K562 (cell line): ENCODE data around the gene MAN1A1. TPM values are rescaled to one million over a fixed set of nuclear protein-coding genes. Genes with fewer than 3 reads are reported as not detected.

Experiments
- GTF2F1 ChIP-seq: IDR thresholded peaks from 2 replicates; pipeline ENCODE4 v1.6.1; 2011; ENCODE audit warnings: low read depth, low read length, improper control_type of control experiment
- HDGF ChIP-seq: fragments of 450-650 bp; IDR thresholded peaks from 2 replicates; pipeline ENCODE4 v1.6.1; 2016
- KDM4B ChIP-seq, 2 experiments: fragments of 450-650 bp in 1 of 2; sonication (generic) in 1 of 2; IDR thresholded peaks; 2 replicates each; pipeline ENCODE4 v1.6.1; 2016 to 2017; ENCODE audit warnings: borderline replicate concordance in 2 of 2, antibody characterized with exemption in 1 of 2, low read depth in 1 of 2, mild to moderate bottlenecking in 1 of 2
- ZBTB11 ChIP-seq, 3 experiments: fragments of 200-800 bp in 1 of 3; fragments of 250-450 bp in 1 of 3; fragments of 450-650 bp in 1 of 3; sonication (Bioruptor Pico) in 1 of 3; sonication (Bioruptor generic) in 1 of 3; formaldehyde crosslinking in 1 of 3; IDR thresholded peaks; 2 replicates each; pipeline versions ENCODE4 v1.6.1 to v1.8.0; 2016 to 2022; ENCODE audit warnings: mild to moderate bottlenecking in 2 of 3, missing genetic modification characterization in 2 of 3, missing compliant biosample characterization in 1 of 3, moderate library complexity in 1 of 3
- ZNF518B ChIP-seq: fragments of 250-450 bp; sonication (Bioruptor Pico); IDR thresholded peaks from 2 replicates; pipeline ENCODE4 v1.5.0; 2021; ENCODE audit warnings: mild to moderate bottlenecking, moderate library complexity
- polyA plus RNA-seq, 8 experiments: library from polyadenylated mRNA; depleted of rRNA in 4 of 8; stranded (reverse) in 5 of 8; unstranded in 3 of 8; fragments of >200 nt; fragmentation: Nextera tagmentation in 2 of 8; fragmentation: Illumina TruSeq in 1 of 8; extraction: Ambion mirVana in 2 of 8; extraction: Trizol in 1 of 8; gene quantifications; 2 replicates each; pipeline versions ENCODE4 v1.2.1 to v1.2.3, GENCODE V29; 2011 to 2014; ENCODE audit warnings: inconsistent platforms in 1 of 8, missing spikeins in 1 of 8
- total RNA-seq, 7 experiments: library from RNA; depleted of rRNA in 6 of 7; stranded (reverse); fragments of >200 nt in 6 of 7; fragmentation: Illumina TruSeq in 2 of 7; extraction: Trizol in 2 of 7; gene quantifications; 2 replicates each; pipeline versions ENCODE4 v1.2.1 to v1.2.3, GENCODE V29; 2011 to 2021; ENCODE audit warnings: low replicate concordance in 1 of 7

Gene MAN1A1
- total and polyA plus RNA-seq, 9 of the 15 experiments (the other 6 are each of a cell fraction or from before 2014, with no cell fraction given): 24.5 to 78.4 (median 59.7) TPM

GRCh38 chr6:119133400-119133799, 216.2 kb downstream of the MAN1A1 start (continued):
- TF ChIP-seq ZBTB11 (CRISPR knock-in tag; IDR thresholded peaks at IDR 0.05): no peak
- TF ChIP-seq HDGF: no peak
- TF ChIP-seq GTF2F1: no peak
- TF ChIP-seq ZNF518B: no peak
- TF ChIP-seq KDM4B (IDR thresholded peaks at IDR 0.05; ENCODE audit: borderline replicate concordance in 2 of 2, low read depth in 1 of 2): no peak
